Measurements from ENCODE around the gene MUL1. TPM values are rescaled to one million over a fixed set of nuclear protein-coding genes. Genes with fewer than 3 reads are reported as not detected.
A peak's percentile ranks its signal among the peaks of the same experiment; 100 is the strongest.

Gene MUL1
- total RNA-seq, 3 donors from 2014 or later, result 31.5 to 44.9 (median 44.7) TPM

DNA sequence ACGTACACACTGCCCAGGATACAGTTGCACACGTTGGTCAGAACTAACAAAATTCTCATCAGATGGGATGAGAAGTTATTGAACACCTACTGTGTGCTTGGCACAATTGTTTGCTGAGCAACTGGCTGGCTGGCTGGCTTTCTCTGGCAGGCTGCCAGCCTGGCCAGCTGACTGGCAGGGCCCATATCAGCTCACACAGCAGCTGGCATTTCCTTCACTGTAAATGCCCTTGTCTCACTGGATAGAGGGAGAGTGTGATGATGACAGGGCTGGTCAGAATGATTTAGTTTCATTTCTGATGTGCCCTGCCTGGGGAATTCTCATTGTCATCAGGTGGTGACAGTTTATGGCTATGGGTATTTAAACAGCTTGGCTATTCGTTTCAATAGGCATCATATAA is 37.8 kb downstream of the MUL1 start:
- ATAC-seq, result peak; percentile 91

DNA sequence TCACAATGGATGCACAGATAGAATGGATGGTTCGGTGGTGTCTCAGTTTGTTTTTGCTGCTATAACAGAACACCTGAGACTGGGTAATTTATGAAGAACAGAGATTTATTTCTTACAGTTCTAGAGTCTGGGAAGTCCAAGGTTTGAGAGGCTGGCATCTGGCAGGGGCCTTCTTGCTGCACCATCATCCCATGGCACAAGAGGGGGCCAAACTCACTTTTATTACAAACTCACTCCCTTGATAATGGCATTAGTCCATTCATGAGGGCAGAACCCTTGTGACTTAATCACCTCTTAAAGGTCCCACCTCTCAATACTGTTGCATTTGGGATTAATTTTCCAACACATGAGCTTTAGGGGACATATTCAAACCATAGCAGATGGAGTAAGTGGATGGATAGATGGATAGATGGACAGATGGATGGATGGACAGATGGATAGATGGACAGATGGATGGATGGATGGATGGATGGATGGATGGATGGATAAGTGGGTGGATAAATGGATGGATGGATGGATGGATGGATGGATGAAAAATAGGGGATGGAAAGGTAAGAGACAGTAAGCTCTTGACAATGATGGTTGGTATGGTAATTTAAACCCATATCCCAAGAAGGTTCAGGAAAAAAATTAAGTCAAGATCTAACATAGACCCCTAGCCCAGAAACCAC is 38.4 kb downstream of the MUL1 start:
- peaks cover 4% of the 10 kb centered on the region for H3K4me1 ChIP-seq (ENCODE audit: low read depth)
- ATAC-seq (no peak), DNase-seq (no peak)
- H3K9me3 ChIP-seq, result no peaks in the 10 kb centered on the region
- no peak overlapping the region for H3K4me3 ChIP-seq
- intact Hi-C loops (cut with DNase I, micrococcal nuclease), result no loop called here
- no peaks in the 10 kb centered on the region for H3K36me3 ChIP-seq (ENCODE audit: low read depth)
- TF ChIP-seq, protein P1, sequence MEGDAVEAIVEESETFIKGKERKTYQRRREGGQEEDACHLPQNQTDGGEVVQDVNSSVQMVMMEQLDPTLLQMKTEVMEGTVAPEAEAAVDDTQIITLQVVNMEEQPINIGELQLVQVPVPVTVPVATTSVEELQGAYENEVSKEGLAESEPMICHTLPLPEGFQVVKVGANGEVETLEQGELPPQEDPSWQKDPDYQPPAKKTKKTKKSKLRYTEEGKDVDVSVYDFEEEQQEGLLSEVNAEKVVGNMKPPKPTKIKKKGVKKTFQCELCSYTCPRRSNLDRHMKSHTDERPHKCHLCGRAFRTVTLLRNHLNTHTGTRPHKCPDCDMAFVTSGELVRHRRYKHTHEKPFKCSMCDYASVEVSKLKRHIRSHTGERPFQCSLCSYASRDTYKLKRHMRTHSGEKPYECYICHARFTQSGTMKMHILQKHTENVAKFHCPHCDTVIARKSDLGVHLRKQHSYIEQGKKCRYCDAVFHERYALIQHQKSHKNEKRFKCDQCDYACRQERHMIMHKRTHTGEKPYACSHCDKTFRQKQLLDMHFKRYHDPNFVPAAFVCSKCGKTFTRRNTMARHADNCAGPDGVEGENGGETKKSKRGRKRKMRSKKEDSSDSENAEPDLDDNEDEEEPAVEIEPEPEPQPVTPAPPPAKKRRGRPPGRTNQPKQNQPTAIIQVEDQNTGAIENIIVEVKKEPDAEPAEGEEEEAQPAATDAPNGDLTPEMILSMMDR (IDR thresholded peaks at IDR 0.05), result no peak

More for the DNA sequence above, 37.8 kb downstream of the MUL1 start:
- Histone ChIP-seq H3K36me3 (ENCODE audit: low read depth) (no peaks in the 10 kb centered on the region), H3K4me1 (ENCODE audit: low read depth) (peaks cover 11% of the 10 kb centered on the region), H3K4me3 (no peak overlapping the region), H3K9me3 (no peaks in the 10 kb centered on the region)
- TF ChIP-seq, protein P1 (IDR thresholded peaks at IDR 0.05), result no peak
- intact Hi-C loops (cut with DNase I, micrococcal nuclease), result no loop called here
- DNase-seq, result peak in 2 of 3 donors; percentile 68 to 74

DNA sequence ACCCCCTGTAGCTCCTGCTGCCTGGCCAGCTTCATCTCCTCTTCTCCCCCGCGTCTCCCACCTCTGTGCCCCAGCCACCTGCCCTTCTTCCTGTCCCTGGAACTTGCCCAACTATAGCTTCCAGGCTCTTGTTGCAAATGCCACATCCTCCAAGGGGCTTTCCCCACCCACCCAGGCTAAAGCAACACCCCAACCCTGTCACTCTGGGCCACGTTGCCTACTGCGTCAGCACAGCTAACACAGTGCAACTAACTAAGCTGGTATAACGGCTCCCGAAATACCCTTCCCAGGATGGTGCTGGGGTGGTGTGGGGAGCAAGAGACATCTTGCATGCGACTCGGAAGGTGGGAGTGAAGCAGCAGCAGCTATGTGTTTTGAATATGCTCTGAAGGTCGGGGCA is 41.7 kb downstream of the MUL1 start:
- intact Hi-C loops (cut with DNase I, micrococcal nuclease), result no loop called here
- DNase-seq (no peak), ATAC-seq (no peak)
- Histone ChIP-seq H3K4me3 (no peak overlapping the region), H3K4me1 (ENCODE audit: low read depth) (no peaks in the 10 kb centered on the region), H3K36me3 (ENCODE audit: low read depth) (no peaks in the 10 kb centered on the region), H3K9me3 (no peaks in the 10 kb centered on the region)
- TF ChIP-seq, protein P1 (IDR thresholded peaks at IDR 0.05), result no peak

DNA sequence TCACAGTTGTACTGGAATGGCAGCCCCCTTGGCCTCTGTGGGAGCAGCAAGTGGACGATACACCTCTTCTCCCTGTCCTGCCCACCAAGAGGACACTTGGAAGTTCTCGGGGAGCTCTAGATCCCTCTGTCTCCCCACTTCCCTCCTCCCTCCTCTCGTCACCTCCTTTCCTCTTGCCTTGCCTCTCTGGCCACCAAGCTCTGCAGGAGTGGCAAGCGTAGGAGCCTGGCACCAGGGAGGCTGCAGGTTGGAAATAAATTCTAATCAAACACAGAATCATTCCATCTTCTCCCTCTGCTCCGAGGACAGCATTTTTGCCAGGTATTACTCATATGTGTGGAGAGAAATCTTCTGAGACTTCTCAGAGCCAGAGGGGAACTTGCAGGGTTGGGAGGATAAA is 42.8 kb downstream of the MUL1 start:
- H3K4me3 ChIP-seq, result no peak overlapping the region
- ATAC-seq (no peak), DNase-seq (no peak)
- no peaks in the 10 kb centered on the region for H3K9me3 ChIP-seq
- no peaks in the 10 kb centered on the region for H3K4me1 ChIP-seq (ENCODE audit: low read depth)
- TF ChIP-seq, protein P1 (IDR thresholded peaks at IDR 0.05), result no peak
- intact Hi-C loops (cut with DNase I, micrococcal nuclease), result no loop called here
- H3K36me3 ChIP-seq (ENCODE audit: low read depth), result no peaks in the 10 kb centered on the region

DNA sequence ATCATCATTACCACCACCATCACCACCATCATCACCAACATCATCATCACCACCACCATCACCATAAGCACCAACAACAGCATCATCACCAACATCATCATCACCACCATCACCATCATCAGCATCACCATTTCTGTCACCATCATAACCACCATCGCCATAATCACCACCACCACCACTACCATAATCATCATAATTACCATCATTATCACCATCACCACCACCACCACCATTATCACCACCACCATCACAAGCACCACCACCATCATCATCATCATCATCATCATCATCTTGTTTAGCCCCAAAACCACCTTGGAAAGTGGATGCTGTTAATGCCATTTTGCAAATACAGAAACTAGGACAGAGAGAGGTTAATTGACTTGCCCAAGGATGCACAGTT is 44.4 kb downstream of the MUL1 start:
- Histone ChIP-seq H3K9me3 (no peaks in the 10 kb centered on the region), H3K4me1 (ENCODE audit: low read depth) (no peaks in the 10 kb centered on the region), H3K36me3 (ENCODE audit: low read depth) (no peaks in the 10 kb centered on the region), H3K4me3 (no peak overlapping the region)
- intact Hi-C loops (cut with DNase I, micrococcal nuclease), result no loop called here
- TF ChIP-seq, protein P1 (IDR thresholded peaks at IDR 0.05), result no peak
- ATAC-seq (no peak), DNase-seq (no peak)

DNA sequence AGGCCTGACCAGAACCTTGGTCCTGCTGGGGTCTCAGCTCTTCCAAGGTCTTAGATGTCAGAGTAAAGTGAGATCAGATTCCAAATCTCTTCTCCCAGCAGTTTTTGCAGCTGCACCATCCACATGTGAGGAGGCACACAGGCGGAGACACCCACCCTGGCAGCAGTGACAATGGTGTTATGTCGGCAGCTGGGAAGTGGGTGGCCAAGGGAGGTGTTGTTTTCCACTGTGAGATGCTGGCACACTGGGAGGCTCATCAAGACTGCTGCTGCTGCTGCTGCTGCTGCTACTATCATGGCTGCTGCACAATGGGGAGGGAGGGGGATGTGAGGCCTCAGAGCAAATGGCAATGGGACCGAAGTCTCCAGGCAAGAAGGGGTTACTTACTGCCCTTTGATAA is 45.6 kb downstream of the MUL1 start:
- intact Hi-C loops (cut with DNase I, micrococcal nuclease), result no loop called here
- Histone ChIP-seq H3K4me3 (no peak overlapping the region), H3K4me1 (ENCODE audit: low read depth) (no peaks in the 10 kb centered on the region), H3K36me3 (ENCODE audit: low read depth) (no peaks in the 10 kb centered on the region), H3K9me3 (no peaks in the 10 kb centered on the region)
- no peak for ATAC-seq
- TF ChIP-seq, protein P1 (IDR thresholded peaks at IDR 0.05), result no peak
- DNase-seq, result no peak
